B cell (primary cell): Measurements from ENCODE around the gene PPP2R3C. TPM values are rescaled to one million over a fixed set of nuclear protein-coding genes. Genes with fewer than 3 reads are reported as not detected.

Experiments used
- ATAC-seq: fragments of 200-7000 bp; cut with Tn5 transposase; one replicate; pipeline ENCODE4 v1.10.0; 2021; ENCODE audit warnings: low read depth, mild to moderate bottlenecking, moderate number of reproducible peaks, moderate library complexity
- CTCF ChIA-PET: fragments of 350-600 bp; sonication (Branson Sonifier 250); formaldehyde crosslinking; loops from one replicate; lab custom pipeline; 2021; ENCODE audit warnings: antibody characterized with exemption, inconsistent platforms; lab: Charles Lee
- POLR2A ChIA-PET: fragments of 350-600 bp; sonication (Branson Sonifier 250); formaldehyde crosslinking; loops from one replicate; lab custom pipeline; 2021; ENCODE audit warnings: antibody characterized with exemption; lab: Charles Lee
- DNase-seq: peaks from one replicate; pipeline ENCODE4 v3.0.0; 2013
- H2AFZ ChIP-seq: 2 replicates; pipeline ENCODE4 v1.6.1; 2012; ENCODE audit warnings: mild to moderate bottlenecking, low read depth, low read length; ENCODE audit not compliant: insufficient read depth, poor library complexity, severe bottlenecking
- H3K27ac ChIP-seq, 2 donors: 1 replicate in 1 of 2; 2 replicates in 1 of 2; pipeline ENCODE4 v1.5.1; 2012 to 2013; ENCODE audit warnings: low read length in 2 of 2, mild to moderate bottlenecking in 2 of 2, moderate library complexity in 1 of 2
- H3K27me3 ChIP-seq, 4 experiments: fragments of 200-600 bp in 1 of 4; sonication (generic) in 1 of 4; replicated peaks in 1 of 4; 1 replicate in 2 of 4; 2 replicates in 2 of 4; pipeline versions ENCODE4 v1.6.1 to v1.7.0; 2013 to 2016; ENCODE audit warnings: low read length in 3 of 4, mild to moderate bottlenecking in 2 of 4, mixed read lengths in 1 of 4, moderate library complexity in 1 of 4; ENCODE audit not compliant: insufficient read depth in 4 of 4, control insufficient read depth in 3 of 4; ENCODE audit errors: control extremely low read depth in 1 of 4
- H3K36me3 ChIP-seq, 2 experiments: replicated peaks in 1 of 2; 1 replicate in 1 of 2; 2 replicates in 1 of 2; pipeline versions ENCODE4 v1.6.1 to v1.7.1; 2013; ENCODE audit warnings: low read length in 1 of 2; ENCODE audit not compliant: insufficient read depth in 2 of 2, control insufficient read depth in 1 of 2; ENCODE audit errors: control extremely low read depth in 1 of 2, extremely low read depth in 1 of 2
- H3K4me1 ChIP-seq, 2 donors: fragments of 200-600 bp in 1 of 2; sonication (generic) in 1 of 2; 1 replicate in 1 of 2; 2 replicates in 1 of 2; pipeline versions ENCODE4 v1.5.1 to v1.6.1; 2013 to 2017; ENCODE audit warnings: low read length in 2 of 2; ENCODE audit not compliant: control insufficient read depth in 2 of 2, insufficient read depth in 2 of 2
- H3K4me2 ChIP-seq: replicated peaks from 2 replicates; pipeline ENCODE3; 2012; ENCODE audit warnings: mild to moderate bottlenecking, low read depth, low read length; ENCODE audit not compliant: poor library complexity, severe bottlenecking
- H3K4me3 ChIP-seq, 5 experiments: fragments of 200-600 bp in 1 of 5; sonication (generic) in 1 of 5; 1 replicate in 3 of 5; 2 replicates in 2 of 5; pipeline versions ENCODE4 v1.5.1 to v1.7.0; 2011 to 2016; ENCODE audit warnings: low read length in 4 of 5, mild to moderate bottlenecking in 4 of 5, low read depth in 2 of 5, control low read depth in 1 of 5, moderate library complexity in 1 of 5; ENCODE audit not compliant: insufficient read depth in 1 of 5; ENCODE audit errors: control extremely low read depth in 1 of 5, extremely low read depth in 1 of 5
- H3K79me2 ChIP-seq: fragments of 200-600 bp; sonication (generic); one replicate; pipeline ENCODE4 v1.6.0; 2016; ENCODE audit warnings: low read length; ENCODE audit not compliant: control insufficient read depth, insufficient read depth
- H3K9ac ChIP-seq: fragments of 200-600 bp; sonication (generic); 2 replicates; pipeline ENCODE4 v1.6.1; 2017; ENCODE audit warnings: mild to moderate bottlenecking, low read length, moderate library complexity
- H3K9me3 ChIP-seq, 3 donors: one replicate each; pipeline versions ENCODE4 v1.6.1 to v1.7.1; 2013; ENCODE audit warnings: low read length in 2 of 3; ENCODE audit not compliant: control insufficient read depth in 2 of 3, insufficient read depth in 1 of 3; ENCODE audit errors: control extremely low read depth in 1 of 3
- H4K20me1 ChIP-seq: 2 replicates; pipeline ENCODE4 v1.6.0; 2012; ENCODE audit warnings: mild to moderate bottlenecking, low read length; ENCODE audit not compliant: insufficient read depth, control insufficient read depth, poor library complexity, severe bottlenecking
- H3K27ac Mint-ChIP-seq: one replicate; pipeline ENCODE4 v1.8.0; 2021; ENCODE audit warnings: mixed read lengths
- H3K27me3 Mint-ChIP-seq: one replicate; pipeline ENCODE4 v1.8.0; 2021; ENCODE audit warnings: mixed read lengths
- H3K4me1 Mint-ChIP-seq: one replicate; pipeline ENCODE4 v1.8.0; 2021; ENCODE audit warnings: mixed read lengths
- H3K4me3 Mint-ChIP-seq: one replicate; pipeline ENCODE4 v1.8.0; 2021; ENCODE audit warnings: mixed read lengths
- H3K9me3 Mint-ChIP-seq: one replicate; pipeline ENCODE4 v1.8.0; 2022; ENCODE audit warnings: mixed read lengths; ENCODE audit not compliant: insufficient read depth
- CTCF ChIP-seq: fragments of 200-600 bp; IDR thresholded peaks from one replicate; pipeline ENCODE4 v1.8.0; 2022; ENCODE audit warnings: antibody characterized with exemption, mild to moderate bottlenecking
- EZH2 ChIP-seq: IDR thresholded peaks from 2 replicates; pipeline ENCODE4 v1.6.1; 2012; ENCODE audit warnings: borderline replicate concordance, low read depth, mild to moderate bottlenecking, moderate library complexity, low read length; ENCODE audit not compliant: insufficient read depth, poor library complexity, severe bottlenecking
- WGBS: methylation state at CpG from one replicate; pipeline ENCODE4 v1.1.5; 2013; ENCODE audit warnings: missing lambda C conversion rate; ENCODE audit not compliant: insufficient coverage; 5-methylcytosine and 5-hydroxymethylcytosine counted together
- intact Hi-C: fragments of 100-400 bp; cut with micrococcal nuclease; formaldehyde crosslinking; loops from one replicate; pipeline ENCODE4 v1.10.0; 2022
- polyA plus RNA-seq: library from polyadenylated mRNA; depleted of rRNA; stranded (reverse); fragments of >200 nt; gene quantifications from 2 replicates; pipeline ENCODE4 v1.2.3, GENCODE V29; 2012
- total RNA-seq, 2 donors: library from RNA; stranded (reverse); fragments of 120-200 nt in 1 of 2; gene quantifications; 1 replicate in 1 of 2; 2 replicates in 1 of 2; pipeline versions ENCODE4 v1.2.3 to v1.2.4, GENCODE V29; 2013 to 2022

Gene PPP2R3C
- total and polyA plus RNA-seq, 2 donors (not counting 1 experiment from before 2014, with no cell fraction given): 13.5 to 40.8 TPM

GRCh38 chr14:35147186-35147585 is 25.4 kb upstream of the PPP2R3C start:
- Histone ChIP-seq H3K4me2 (no peak overlapping the region), H3K9me3 (no peaks in the 10 kb centered on the region), H3K27ac (no peak overlapping the region), H3K4me1 (no peaks in the 10 kb centered on the region), H3K4me3 (no peak overlapping the region), H3K9ac (no peak overlapping the region), H4K20me1 (peaks cover 4% of the 10 kb centered on the region), H3K79me2 (peaks cover 36% of the 10 kb centered on the region), H3K27me3 (no peaks in the 10 kb centered on the region), H2AFZ (no peak overlapping the region), H3K36me3 (peaks cover 5 to 13% of the 10 kb centered on the region in 2 experiments)
- ATAC-seq (no peak), DNase-seq (no peak)
- no peak overlapping the region for H3K27ac Mint-ChIP-seq
- no peaks in the 10 kb centered on the region for H3K9me3 Mint-ChIP-seq
- 71% methylated on average over 1 of the region's 2 CpGs for WGBS
- TF ChIP-seq CTCF: no peak
- TF ChIP-seq EZH2: no peak
- intact Hi-C loops: no loop called here
- ChIA-PET CTCF (interaction anchor here (16.6 kb wide), 1 partner anchor 270 kb away, joined by 512 read pairs; no protein-coding TSS in a partner anchor), POLR2A (no interaction called here)
- H3K4me3 Mint-ChIP-seq: no peak overlapping the region
- H3K27me3 Mint-ChIP-seq: no peaks in the 10 kb centered on the region
- H3K4me1 Mint-ChIP-seq: no peaks in the 10 kb centered on the region

GRCh38 chr14:35146711-35147149 is 24.9 kb upstream of the PPP2R3C start:
- Mint-ChIP-seq H3K9me3 (no peaks in the 10 kb centered on the region), H3K27me3 (no peaks in the 10 kb centered on the region), H3K4me1 (no peaks in the 10 kb centered on the region), H3K27ac (no peak overlapping the region), H3K4me3 (no peak overlapping the region)
- Histone ChIP-seq H3K27ac (no peak overlapping the region), H3K9me3 (no peaks in the 10 kb centered on the region), H3K4me3 (no peak overlapping the region), H2AFZ (no peak overlapping the region), H3K4me2 (no peak overlapping the region), H3K27me3 (no peaks in the 10 kb centered on the region), H3K79me2 (peaks cover 40% of the 10 kb centered on the region), H3K4me1 (no peaks in the 10 kb centered on the region), H4K20me1 (peaks cover 4% of the 10 kb centered on the region), H3K9ac (no peak overlapping the region), H3K36me3 (peaks cover 5 to 13% of the 10 kb centered on the region in 2 experiments)
- TF ChIP-seq CTCF: no peak
- TF ChIP-seq EZH2: no peak
- POLR2A ChIA-PET: no interaction called here
- no peak for DNase-seq
- WGBS: no CpG with 5 or more reads among the region's 5 CpGs
- intact Hi-C loops: no loop called here
- ATAC-seq: no peak
- CTCF ChIA-PET: interaction anchor here (1.1 to 16.6 kb wide), 2 partner anchors 136 to 270 kb away, joined by 3 to 512 read pairs; no protein-coding TSS in a partner anchor
